Ovary (tissue), 3 donors: ENCODE data around the gene PKD2.

Experiments
- CTCF ChIP-seq, 3 donors: fragments of 450-650 bp in 2 of 3; fragments of 200-600 bp in 1 of 3; IDR thresholded peaks; one replicate each; pipeline versions ENCODE4 v1.5.1 to v1.8.0; 2016 to 2022; ENCODE audit warnings: antibody characterized with exemption in 3 of 3, mild to moderate bottlenecking in 1 of 3
- EP300 ChIP-seq: sonication (generic); formaldehyde crosslinking; IDR thresholded peaks from one replicate; pipeline ENCODE4 v1.6.1; 2017; ENCODE audit warnings: antibody characterized with exemption
- POLR2A ChIP-seq: fragments of 450-650 bp; IDR thresholded peaks from one replicate; pipeline ENCODE4 v1.6.1; 2017; ENCODE audit warnings: antibody characterized with exemption, mild to moderate bottlenecking, moderate library complexity
- donor health status: DM: no; HTN: no; CAD: no.

GRCh38 chr4:88014386-88014905 is 7.0 kb downstream of the PKD2 start:
- no peak for TF ChIP-seq CTCF (IDR thresholded peaks at IDR 0.05)
- TF ChIP-seq POLR2A = no peak
- no peak for TF ChIP-seq EP300
